GM19238 (cell line): Measurements from ENCODE around the gene ZNF516.

Experiments used
- DNase-seq: peaks from one replicate; pipeline ENCODE4 v3.0.0; 2011; ENCODE audit warnings: low spot score; ENCODE audit not compliant: insufficient read length

Gene ZNF516

DNA sequence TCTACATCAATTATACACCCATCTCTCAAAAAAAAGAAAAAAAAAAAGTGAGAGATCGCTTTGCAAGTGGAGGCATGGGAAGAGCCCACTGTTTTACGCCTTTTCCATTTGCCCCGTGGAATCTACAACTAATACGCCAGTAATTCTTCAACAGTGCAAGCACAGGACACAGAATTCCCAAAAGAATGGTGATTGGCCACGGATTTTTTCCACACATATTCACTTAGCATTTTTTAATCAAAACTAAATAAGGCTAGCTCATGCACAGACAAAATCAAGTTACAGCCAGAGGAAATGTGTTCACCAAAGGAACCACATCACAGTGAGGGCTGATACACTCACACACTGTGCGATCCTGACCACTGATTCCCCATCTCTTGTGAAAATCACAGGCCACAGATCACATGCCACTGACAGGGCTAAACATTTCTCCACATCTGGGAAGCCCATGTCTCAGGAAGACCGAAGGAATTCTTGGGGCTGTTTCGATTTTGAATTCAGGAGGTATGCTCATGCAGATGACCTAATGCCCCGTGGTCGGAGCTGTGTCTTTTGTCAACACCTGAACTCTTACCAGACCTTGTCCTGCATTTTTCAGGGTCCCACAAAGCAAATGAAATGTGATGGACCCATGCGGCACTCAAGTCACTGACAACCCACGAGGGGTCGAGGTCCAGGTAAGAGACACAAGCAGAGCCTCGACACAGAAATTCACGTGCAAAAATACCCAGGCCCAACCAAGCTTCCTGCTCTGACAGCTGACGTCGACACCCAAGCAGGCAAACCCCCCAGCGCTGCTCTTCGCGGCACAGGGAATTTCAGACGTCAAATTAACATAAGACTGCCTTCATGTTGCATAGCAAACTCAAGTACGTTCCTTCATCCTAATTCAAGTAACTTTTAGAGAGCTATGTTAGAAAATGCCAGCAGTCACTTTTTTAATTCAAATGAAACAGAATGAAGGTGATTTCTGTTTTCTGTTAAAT, 69.6 kb downstream of the ZNF516 start:
- DNase-seq = no peak

- no peak for DNase-seq
Measured at GRCh38 chr18:76422838-76423237, 72.2 kb downstream of the ZNF516 start.

DNA sequence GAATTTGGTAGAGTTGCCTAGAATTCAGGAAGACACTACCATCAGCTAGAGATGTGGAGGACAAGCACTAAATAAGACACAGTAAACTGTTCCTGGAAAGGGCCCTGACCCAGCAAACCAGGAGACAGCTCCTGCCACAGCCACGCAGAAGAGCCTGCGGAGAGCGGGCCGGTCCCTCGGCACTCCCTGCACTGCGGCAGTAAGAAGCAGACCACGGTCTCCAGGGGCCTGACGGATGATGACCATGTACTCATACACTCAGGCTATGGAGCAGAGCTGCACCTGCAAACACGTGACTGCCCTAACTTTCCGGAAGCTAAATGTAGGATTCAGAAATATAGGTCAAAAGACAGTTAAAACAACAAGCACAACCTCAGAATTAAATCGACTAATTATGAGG, 72.9 kb downstream of the ZNF516 start:
- no peak for DNase-seq

GRCh38 chr18:76421685-76422078, 73.4 kb downstream of the ZNF516 start:
- no peak for DNase-seq

GRCh38 chr18:76420898-76421684, 74.0 kb downstream of the ZNF516 start:
- DNase-seq = no peak

GRCh38 chr18:76419811-76420210, 75.2 kb downstream of the ZNF516 start:
- DNase-seq = no peak

GRCh38 chr18:76416911-76417310, 78.1 kb downstream of the ZNF516 start:
- no peak for DNase-seq

GRCh38 chr18:76414936-76415621, 80.0 kb downstream of the ZNF516 start:
- no peak for DNase-seq

DNA sequence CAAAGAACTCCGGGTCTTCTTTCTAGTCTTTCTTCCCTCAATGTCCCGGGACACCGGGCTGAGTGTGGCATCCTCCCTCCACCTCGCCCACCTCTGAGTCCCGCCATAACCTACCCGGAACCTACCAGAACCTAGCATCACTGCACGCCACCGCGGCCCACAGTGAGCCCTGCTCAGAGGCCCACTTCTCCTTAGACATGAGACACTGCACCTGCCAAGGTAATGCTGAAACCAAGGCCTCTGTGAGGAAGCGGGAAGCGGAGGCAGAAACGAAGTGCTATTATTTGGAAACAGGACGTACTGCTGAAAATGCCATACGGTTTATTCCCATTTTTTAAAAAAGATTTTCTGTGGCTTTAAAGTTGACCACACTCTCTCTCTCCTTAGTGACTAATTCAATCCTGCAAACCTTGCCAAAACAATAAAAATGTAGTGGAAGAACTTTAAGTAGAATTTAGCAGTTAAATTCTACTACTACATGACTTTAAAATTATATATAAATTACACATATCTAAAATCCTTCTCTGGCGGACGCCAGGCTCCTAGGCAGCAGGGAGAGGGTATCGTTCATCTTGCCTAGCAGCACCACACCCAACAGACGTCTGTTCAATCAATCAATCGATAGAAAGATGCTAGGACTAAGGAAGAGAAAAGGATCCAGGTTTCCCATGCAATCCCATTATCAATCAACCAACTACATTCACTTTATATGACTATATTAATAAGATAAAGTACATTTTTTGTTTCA, 82.0 kb downstream of the ZNF516 start:
- no peak for DNase-seq

GRCh38 chr18:76412010-76412817, 82.8 kb downstream of the ZNF516 start:
- no peak for DNase-seq

DNA sequence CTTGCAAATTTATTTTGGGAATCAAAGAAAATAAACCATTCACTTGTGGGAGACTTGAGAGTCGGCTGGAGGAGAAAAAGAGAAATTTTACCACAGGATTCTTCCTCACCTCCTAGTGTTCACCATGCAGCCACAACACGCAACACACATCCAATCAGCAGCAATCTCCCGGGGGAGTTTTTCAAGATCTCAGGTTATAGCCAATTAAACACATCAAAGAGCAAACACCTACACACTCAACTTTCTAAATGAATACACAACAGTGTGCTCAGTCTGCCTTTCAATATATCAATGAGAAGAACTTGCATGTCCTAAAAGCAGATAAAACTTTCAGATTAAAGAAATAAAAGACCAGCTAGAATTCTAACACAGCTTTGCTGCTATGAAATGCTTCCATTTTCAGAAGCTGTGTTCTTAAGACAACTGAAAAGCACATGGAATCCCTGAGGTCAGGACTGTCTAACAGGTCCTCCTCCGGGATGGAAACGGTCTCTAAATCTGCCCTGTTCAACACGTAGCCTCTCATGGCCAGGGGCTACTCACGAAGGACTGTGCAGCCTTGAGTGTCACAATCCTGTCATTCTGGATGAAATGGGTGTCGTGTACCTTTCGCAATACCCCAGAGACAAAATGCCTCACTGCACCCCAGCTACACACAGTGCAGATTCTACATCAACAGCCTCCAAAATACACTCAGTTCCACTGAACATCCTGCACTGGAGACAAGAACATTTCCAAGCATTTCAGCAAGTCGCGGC, 84.2 kb downstream of the ZNF516 start:
- DNase-seq = no peak

DNA sequence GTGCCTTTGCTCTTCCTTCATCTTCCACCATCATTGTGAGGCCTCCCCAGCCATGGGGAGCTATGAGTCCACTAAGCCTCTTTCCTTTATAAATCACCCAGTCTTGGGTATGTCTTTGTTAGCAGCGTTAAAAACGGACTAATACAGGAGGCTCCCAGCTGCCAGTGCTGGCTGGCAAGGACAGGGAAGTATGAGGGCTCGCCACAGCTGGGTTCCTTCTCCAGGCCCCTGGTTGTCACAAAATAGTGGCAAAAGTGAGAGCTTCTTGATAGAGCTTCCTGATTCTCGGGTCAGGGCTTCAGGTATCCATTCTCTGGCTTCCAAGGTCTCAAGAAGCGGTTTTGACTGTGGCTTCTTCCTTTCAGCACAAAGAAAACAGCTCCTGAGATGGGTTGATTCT, 85.0 kb downstream of the ZNF516 start:
- no peak for DNase-seq

DNA sequence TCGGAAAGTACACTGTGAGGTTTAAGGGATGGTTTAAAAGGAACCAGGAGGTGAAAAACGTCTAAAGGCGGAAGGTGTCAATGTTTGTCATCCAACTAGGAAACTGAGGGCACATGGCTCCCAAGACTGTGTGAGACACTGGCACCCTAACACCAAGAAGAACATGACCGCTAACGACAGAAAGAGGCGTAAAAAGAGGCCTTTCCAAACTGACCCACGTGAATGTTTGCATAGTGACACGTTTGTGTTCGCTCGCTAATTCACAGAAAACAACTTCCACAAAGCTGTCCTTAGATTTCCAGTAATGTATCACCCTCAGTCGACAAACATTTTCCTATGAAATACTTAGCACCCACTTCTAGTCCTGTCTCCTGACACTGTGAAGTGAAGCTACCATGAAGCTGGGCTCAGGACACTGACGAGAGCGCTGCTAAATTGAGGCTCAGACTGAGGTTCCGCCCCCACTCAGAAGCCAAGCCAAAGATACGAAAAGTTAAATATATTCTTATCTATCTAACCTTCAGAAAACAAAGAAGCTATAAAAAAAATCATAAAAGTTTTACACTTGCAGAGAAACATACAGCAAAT, 86.5 kb downstream of the ZNF516 start:
- no peak for DNase-seq

- DNase-seq = no peak
Measured at GRCh38 chr18:76407681-76408080, 87.4 kb downstream of the ZNF516 start.

GRCh38 chr18:76406791-76407190, 88.3 kb downstream of the ZNF516 start:
- no peak for DNase-seq

GRCh38 chr18:76405681-76406356, 89.2 kb downstream of the ZNF516 start:
- peak; percentile 32 for DNase-seq

DNA sequence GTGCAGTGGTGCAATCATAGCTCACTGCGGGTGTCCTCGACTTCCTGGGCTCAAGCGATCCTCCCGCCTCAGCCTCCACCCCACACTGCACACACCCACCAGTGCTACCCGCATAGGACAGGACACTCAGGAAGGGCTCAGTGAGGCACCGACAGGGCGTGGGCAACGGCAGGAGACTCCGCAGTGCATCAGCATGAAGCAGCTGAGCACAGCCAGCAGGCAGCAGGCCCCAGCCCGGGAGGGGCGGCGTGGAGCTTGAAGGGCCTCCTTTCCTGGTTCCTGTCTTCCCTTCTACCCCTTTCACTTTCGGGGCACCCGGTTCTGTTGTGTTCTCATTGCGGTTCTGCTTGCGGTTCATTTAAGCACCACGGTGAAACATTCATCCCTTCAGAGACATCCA, 89.8 kb downstream of the ZNF516 start:
- no peak for DNase-seq

DNA sequence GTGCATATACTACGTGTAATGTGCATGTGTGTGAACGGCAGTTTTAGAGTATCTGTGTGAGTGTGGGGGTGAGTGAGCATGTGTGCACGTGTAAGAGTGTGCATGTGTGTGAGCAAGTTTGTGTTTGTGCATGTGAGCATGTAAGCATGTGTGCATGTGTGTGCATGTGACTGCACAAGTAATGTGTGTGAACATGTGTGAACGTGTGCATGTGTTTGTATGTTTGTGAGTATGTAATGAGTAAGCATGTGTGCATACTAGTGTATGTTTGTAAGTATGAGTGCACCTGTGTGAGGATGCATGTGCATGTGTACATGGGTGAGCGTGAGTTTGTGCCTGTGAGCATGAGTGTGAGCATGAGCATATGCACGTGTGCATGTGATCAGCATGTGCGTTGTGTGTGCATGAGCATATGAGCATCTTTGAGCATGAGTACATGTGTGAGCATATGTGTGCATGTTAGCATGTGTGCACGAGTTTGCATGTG, 90.7 kb downstream of the ZNF516 start:
- no peak for DNase-seq
